Measurements from ENCODE around the gene ADD2. TPM values are rescaled to one million over a fixed set of nuclear protein-coding genes. Genes with fewer than 3 reads are reported as not detected.

Gene ADD2
- total RNA-seq, 1 experiment from 2014 or later: 0.23 TPM

DNA sequence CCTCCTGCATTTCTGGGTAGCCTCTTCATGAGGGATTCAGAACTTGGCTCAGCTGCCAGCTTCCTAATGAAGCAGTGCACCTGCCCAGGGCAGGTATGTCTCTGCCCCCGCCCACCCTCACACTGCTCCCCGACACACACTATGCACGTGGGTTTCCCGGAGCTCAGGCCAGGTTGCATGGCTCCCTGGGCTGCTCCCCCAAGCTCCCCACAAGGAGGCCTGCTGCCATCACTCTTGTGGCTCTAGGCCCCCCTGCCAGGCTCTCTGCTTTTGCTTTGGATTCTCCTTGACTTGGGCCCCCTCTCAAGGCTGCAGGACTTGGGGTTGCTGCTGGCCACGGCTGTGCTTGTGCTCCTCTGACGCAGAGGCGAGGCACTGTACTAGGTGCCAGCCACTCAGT lies 43.6 kb downstream of the ADD2 start:
- no TSS peak for BruUV-seq (replicated peaks)
- POLR2A ChIA-PET: no interaction called here
- TF ChIP-seq, protein P1, sequence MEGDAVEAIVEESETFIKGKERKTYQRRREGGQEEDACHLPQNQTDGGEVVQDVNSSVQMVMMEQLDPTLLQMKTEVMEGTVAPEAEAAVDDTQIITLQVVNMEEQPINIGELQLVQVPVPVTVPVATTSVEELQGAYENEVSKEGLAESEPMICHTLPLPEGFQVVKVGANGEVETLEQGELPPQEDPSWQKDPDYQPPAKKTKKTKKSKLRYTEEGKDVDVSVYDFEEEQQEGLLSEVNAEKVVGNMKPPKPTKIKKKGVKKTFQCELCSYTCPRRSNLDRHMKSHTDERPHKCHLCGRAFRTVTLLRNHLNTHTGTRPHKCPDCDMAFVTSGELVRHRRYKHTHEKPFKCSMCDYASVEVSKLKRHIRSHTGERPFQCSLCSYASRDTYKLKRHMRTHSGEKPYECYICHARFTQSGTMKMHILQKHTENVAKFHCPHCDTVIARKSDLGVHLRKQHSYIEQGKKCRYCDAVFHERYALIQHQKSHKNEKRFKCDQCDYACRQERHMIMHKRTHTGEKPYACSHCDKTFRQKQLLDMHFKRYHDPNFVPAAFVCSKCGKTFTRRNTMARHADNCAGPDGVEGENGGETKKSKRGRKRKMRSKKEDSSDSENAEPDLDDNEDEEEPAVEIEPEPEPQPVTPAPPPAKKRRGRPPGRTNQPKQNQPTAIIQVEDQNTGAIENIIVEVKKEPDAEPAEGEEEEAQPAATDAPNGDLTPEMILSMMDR (IDR thresholded peaks at IDR 0.05; ENCODE audit: unreplicated experiment): no peak
- no peak overlapping the region for H3K4me3 Mint-ChIP-seq (ENCODE audit: unreplicated experiment)
- H3K27ac Mint-ChIP-seq (ENCODE audit: low read depth, unreplicated experiment): no peak overlapping the region
- no peaks in the 10 kb centered on the region for H3K36me3 Mint-ChIP-seq (ENCODE audit: insufficient read depth, unreplicated experiment)
- no peak for DNase-seq (ENCODE audit: unreplicated experiment)
- no peaks in the 10 kb centered on the region for H3K4me1 Mint-ChIP-seq (ENCODE audit: insufficient read depth, unreplicated experiment)
- CTCF ChIA-PET: interaction anchor here (0.6 kb wide), 1 partner anchor 277 kb away, joined by 3 read pairs; no protein-coding TSS in a partner anchor
- intact Hi-C loops (cut with micrococcal nuclease): no loop called here
- H3K27me3 Mint-ChIP-seq (ENCODE audit: insufficient read depth, unreplicated experiment): peaks cover 11% of the 10 kb centered on the region
- H3K9me3 Mint-ChIP-seq (ENCODE audit: unreplicated experiment): no peaks in the 10 kb centered on the region

DNA sequence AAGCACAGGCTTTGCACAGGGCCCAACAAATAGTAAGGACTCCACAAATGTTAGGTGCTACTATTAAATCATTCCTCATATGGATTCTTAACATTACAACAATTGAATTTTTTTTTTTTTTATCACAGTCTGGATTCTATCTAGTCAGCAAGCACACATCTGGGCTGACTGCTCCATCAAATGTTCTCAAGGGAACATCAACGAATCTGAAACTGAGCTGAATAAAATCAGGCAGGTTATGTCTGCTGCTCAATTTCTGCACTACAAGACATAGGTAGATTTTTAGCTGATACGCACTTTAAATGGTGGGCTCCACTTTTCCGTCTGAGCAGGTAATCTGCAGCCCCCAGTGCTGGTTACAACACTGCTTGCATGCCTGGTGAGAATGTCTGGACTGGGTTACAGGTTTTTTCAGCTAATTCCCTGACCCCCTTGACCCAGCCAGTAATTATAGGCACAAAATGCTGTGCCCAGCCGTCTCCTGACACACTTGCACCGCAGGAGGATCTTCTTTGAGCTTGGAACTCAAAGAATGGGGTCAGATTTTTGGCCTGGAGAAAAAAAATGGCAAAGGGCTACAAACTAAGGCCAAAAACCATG lies 44.6 kb downstream of the ADD2 start:
- no peak for DNase-seq (ENCODE audit: unreplicated experiment)
- Mint-ChIP-seq H3K27ac (ENCODE audit: low read depth, unreplicated experiment) (no peak overlapping the region), H3K4me3 (ENCODE audit: unreplicated experiment) (no peak overlapping the region), H3K27me3 (ENCODE audit: insufficient read depth, unreplicated experiment) (peaks cover 11% of the 10 kb centered on the region), H3K9me3 (ENCODE audit: unreplicated experiment) (no peaks in the 10 kb centered on the region), H3K4me1 (ENCODE audit: insufficient read depth, unreplicated experiment) (no peaks in the 10 kb centered on the region), H3K36me3 (ENCODE audit: insufficient read depth, unreplicated experiment) (no peaks in the 10 kb centered on the region)
- BruUV-seq (replicated peaks): no TSS peak
- TF ChIP-seq, protein P1 (IDR thresholded peaks at IDR 0.05; ENCODE audit: unreplicated experiment): no peak
- POLR2A ChIA-PET: no interaction called here
- intact Hi-C loops (cut with micrococcal nuclease): no loop called here
- CTCF ChIA-PET: interaction anchor here (0.9 kb wide), 1 partner anchor 224 kb away, joined by 4 read pairs; no protein-coding TSS in a partner anchor

DNA sequence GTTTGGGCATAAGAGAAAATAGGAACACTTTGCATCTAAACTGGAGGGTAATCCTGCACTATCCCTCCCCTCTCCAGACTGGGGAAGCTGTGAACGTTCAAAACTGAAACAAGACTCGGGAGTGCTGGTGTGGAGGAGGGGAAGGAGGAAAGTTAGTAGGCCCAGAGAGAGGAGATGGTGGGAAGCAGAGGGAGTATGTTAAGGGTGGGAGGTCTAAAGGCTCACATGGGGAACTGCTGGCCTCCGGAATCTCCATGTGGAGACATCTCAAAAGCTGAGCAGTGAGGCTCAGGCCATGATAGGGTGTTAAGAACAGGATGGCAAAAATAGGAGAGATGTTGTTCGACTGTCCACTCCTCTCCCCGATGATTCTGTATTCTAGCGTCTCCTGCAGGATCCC lies 47.9 kb downstream of the ADD2 start:
- TF ChIP-seq, protein P1 (IDR thresholded peaks at IDR 0.05; ENCODE audit: unreplicated experiment): no peak
- CTCF ChIA-PET: no interaction called here

DNA sequence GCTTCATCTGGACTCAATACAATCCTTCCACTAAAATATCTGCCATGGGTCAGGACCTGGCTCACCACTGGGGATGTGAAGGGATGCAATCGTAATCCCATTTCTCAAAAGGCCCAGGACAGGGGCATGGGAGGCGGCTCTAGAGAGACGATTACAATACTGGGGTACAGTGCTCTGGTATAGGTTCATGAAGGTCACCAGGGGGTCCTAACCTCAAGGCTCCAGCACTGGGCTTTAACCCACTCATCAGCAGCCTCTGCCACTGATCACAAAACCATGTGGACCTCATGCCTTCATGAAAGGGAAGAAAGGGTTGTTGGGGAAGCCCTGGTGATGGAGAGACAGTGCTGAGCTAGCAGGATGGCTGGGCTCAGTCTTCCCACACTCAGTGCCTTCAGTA lies 48.8 kb downstream of the ADD2 start:
- Mint-ChIP-seq H3K9me3 (ENCODE audit: unreplicated experiment) (no peaks in the 10 kb centered on the region), H3K27me3 (ENCODE audit: insufficient read depth, unreplicated experiment) (peaks cover 32% of the 10 kb centered on the region), H3K27ac (ENCODE audit: low read depth, unreplicated experiment) (no peak overlapping the region), H3K4me1 (ENCODE audit: insufficient read depth, unreplicated experiment) (no peaks in the 10 kb centered on the region), H3K36me3 (ENCODE audit: insufficient read depth, unreplicated experiment) (no peaks in the 10 kb centered on the region), H3K4me3 (ENCODE audit: unreplicated experiment) (no peak overlapping the region)
- DNase-seq (ENCODE audit: unreplicated experiment): no peak
- BruUV-seq (replicated peaks): no TSS peak
- POLR2A ChIA-PET: no interaction called here
- TF ChIP-seq, protein P1 (IDR thresholded peaks at IDR 0.05; ENCODE audit: unreplicated experiment): no peak
- CTCF ChIA-PET: interaction anchor here (1.2 kb wide), 1 partner anchor 152 kb away, joined by 3 read pairs; no protein-coding TSS in a partner anchor
- intact Hi-C loops (cut with micrococcal nuclease): no loop called here

More for the DNA sequence above, 47.9 kb downstream of the ADD2 start:
- no TSS peak for BruUV-seq (replicated peaks)
- intact Hi-C loops (cut with micrococcal nuclease): no loop called here
- DNase-seq (ENCODE audit: unreplicated experiment): no peak
- POLR2A ChIA-PET: no interaction called here
- H3K4me1 Mint-ChIP-seq (ENCODE audit: insufficient read depth, unreplicated experiment): no peaks in the 10 kb centered on the region
- H3K27ac Mint-ChIP-seq (ENCODE audit: low read depth, unreplicated experiment): no peak overlapping the region
- H3K4me3 Mint-ChIP-seq (ENCODE audit: unreplicated experiment): no peak overlapping the region
- H3K27me3 Mint-ChIP-seq (ENCODE audit: insufficient read depth, unreplicated experiment): peaks cover 30% of the 10 kb centered on the region
- H3K9me3 Mint-ChIP-seq (ENCODE audit: unreplicated experiment): no peaks in the 10 kb centered on the region
- H3K36me3 Mint-ChIP-seq (ENCODE audit: insufficient read depth, unreplicated experiment): no peaks in the 10 kb centered on the region
